ENCODE measurements around the gene ST6GALNAC3. TPM values are rescaled to one million over a fixed set of nuclear protein-coding genes. Genes with fewer than 3 reads are reported as not detected.

The ST6GALNAC3 gene
- total RNA-seq, 4 donors from 2014 or later: 1.00 to 5.7 (median 1.9) TPM; not detected in 1

GRCh38 chr1:76593618-76594017, 519.1 kb downstream of the ST6GALNAC3 start:
- no peak for TF ChIP-seq CTCF (IDR thresholded peaks at IDR 0.05)
- no peak for TF ChIP-seq EP300 (IDR thresholded peaks at IDR 0.05; ENCODE audit: low read depth)
- no peaks in the 10 kb centered on the region for H3K27me3 ChIP-seq
- 76 to 88% methylated on average over 1 to 3 of the region's 3 CpGs for WGBS, 2 donors (ENCODE audit: low coverage in 1 of 2)
- H3K36me3 ChIP-seq: no peaks in the 10 kb centered on the region
- peaks cover 0 to 2% (median 0%) of the 10 kb centered on the region in 4 donors for H3K4me1 ChIP-seq
- H3K4me3 ChIP-seq: no peak overlapping the region
- H3K27ac ChIP-seq: no peak overlapping the region
- in situ Hi-C loops (cut with MboI; ENCODE audit: low pct_ligation_motif_present in 1 of 4, low pct_unique_long_range_greater_than_20kb in 1 of 4, low sequenced_read_pairs in 3 of 4) (no loop called here), intact Hi-C loops (cut with DNase I; ENCODE audit: low total_unique reads) (no loop called here)
- DNase-seq: no peak
- no peaks in the 10 kb centered on the region for H3K9me3 ChIP-seq

GRCh38 chr1:76595024-76595423, 520.5 kb downstream of the ST6GALNAC3 start:
- Histone ChIP-seq H3K27me3 (no peaks in the 10 kb centered on the region), H3K4me3 (no peak overlapping the region), H3K4me1 (peaks cover 0 to 2% (median 0%) of the 10 kb centered on the region in 4 donors), H3K27ac (peak overlapping the region; percentile 19 to 72 (median 58)), H3K36me3 (no peaks in the 10 kb centered on the region), H3K9me3 (no peaks in the 10 kb centered on the region)
- TF ChIP-seq POLR2AphosphoS5 (IDR thresholded peaks at IDR 0.05) (peak in 1 of 3 donors; percentile 50), CTCF (IDR thresholded peaks at IDR 0.05) (no peak)
- peak; percentile 46 for DNase-seq
- 67 to 92% methylated on average over 4 of the region's 4 CpGs for WGBS, 2 donors (ENCODE audit: low coverage in 1 of 2)
- in situ Hi-C loops (cut with MboI; ENCODE audit: low pct_ligation_motif_present in 1 of 4, low pct_unique_long_range_greater_than_20kb in 1 of 4, low sequenced_read_pairs in 3 of 4): no loop called here
- intact Hi-C loops (cut with DNase I; ENCODE audit: low total_unique reads): no loop called here

GRCh38 chr1:76601465-76601864, 526.9 kb downstream of the ST6GALNAC3 start:
- in situ Hi-C loops (cut with MboI; ENCODE audit: low pct_ligation_motif_present in 1 of 4, low pct_unique_long_range_greater_than_20kb in 1 of 4, low sequenced_read_pairs in 3 of 4): no loop called here
- no peak for TF ChIP-seq POLR2A (IDR thresholded peaks at IDR 0.05)
- peaks cover 0 to 8% (median 0%) of the 10 kb centered on the region in 4 donors for H3K4me1 ChIP-seq

GRCh38 chr1:76607717-76608116, 533.2 kb downstream of the ST6GALNAC3 start:
- H3K4me1 ChIP-seq: peaks cover 0 to 26% (median 3%) of the 10 kb centered on the region in 4 donors
- H3K27ac ChIP-seq: no peak overlapping the region
- TF ChIP-seq CTCF (IDR thresholded peaks at IDR 0.05) (no peak), POLR2A (IDR thresholded peaks at IDR 0.05) (no peak), EP300 (IDR thresholded peaks at IDR 0.05; ENCODE audit: low read depth) (no peak), POLR2AphosphoS5 (IDR thresholded peaks at IDR 0.05) (no peak)
- peak; percentile 78 for DNase-seq
- WGBS, 2 donors (ENCODE audit: low coverage in 1 of 2): 36 to 59% methylated on average over 3 of the region's 3 CpGs
- intact Hi-C loops (cut with DNase I; ENCODE audit: low total_unique reads) (no loop called here), in situ Hi-C loops (cut with MboI; ENCODE audit: low pct_ligation_motif_present in 1 of 4, low pct_unique_long_range_greater_than_20kb in 1 of 4, low sequenced_read_pairs in 3 of 4) (no loop called here)
- H3K27me3 ChIP-seq: no peaks in the 10 kb centered on the region
- no peak overlapping the region for H3K4me3 ChIP-seq
- H3K36me3 ChIP-seq: no peaks in the 10 kb centered on the region
- H3K9me3 ChIP-seq: no peaks in the 10 kb centered on the region

More at GRCh38 chr1:76601465-76601864, 526.9 kb downstream of the ST6GALNAC3 start:
- Histone ChIP-seq H3K27me3 (no peaks in the 10 kb centered on the region), H3K27ac (no peak overlapping the region), H3K9me3 (no peaks in the 10 kb centered on the region), H3K4me3 (no peak overlapping the region), H3K36me3 (no peaks in the 10 kb centered on the region)
- intact Hi-C loops (cut with DNase I; ENCODE audit: low total_unique reads): no loop called here
- no peak for DNase-seq
- 73 to 80% methylated on average over 2 of the region's 2 CpGs for WGBS, 2 donors (ENCODE audit: low coverage in 1 of 2)

GRCh38 chr1:76611770-76612445, 537.4 kb downstream of the ST6GALNAC3 start:
- Histone ChIP-seq H3K27ac (no peak overlapping the region), H3K4me1 (peaks cover 0 to 17% (median 1%) of the 10 kb centered on the region in 4 donors), H3K4me3 (no peak overlapping the region), H3K27me3 (no peaks in the 10 kb centered on the region), H3K36me3 (no peaks in the 10 kb centered on the region), H3K9me3 (no peaks in the 10 kb centered on the region)
- no peak for DNase-seq
- no peak for TF ChIP-seq EP300 (IDR thresholded peaks at IDR 0.05; ENCODE audit: low read depth)
- no peak for TF ChIP-seq POLR2A (IDR thresholded peaks at IDR 0.05)
- no peak for TF ChIP-seq CTCF (IDR thresholded peaks at IDR 0.05)
- no peak for TF ChIP-seq POLR2AphosphoS5 (IDR thresholded peaks at IDR 0.05)
- 90 to 97% methylated on average over 5 of the region's 5 CpGs for WGBS, 2 donors (ENCODE audit: low coverage in 1 of 2)
- intact Hi-C loops (cut with DNase I; ENCODE audit: low total_unique reads): no loop called here
- in situ Hi-C loops (cut with MboI; ENCODE audit: low pct_ligation_motif_present in 1 of 4, low pct_unique_long_range_greater_than_20kb in 1 of 4, low sequenced_read_pairs in 3 of 4): no loop called here
